ENCODE measurements around the gene TMEM209.

Gene TMEM209

DNA sequence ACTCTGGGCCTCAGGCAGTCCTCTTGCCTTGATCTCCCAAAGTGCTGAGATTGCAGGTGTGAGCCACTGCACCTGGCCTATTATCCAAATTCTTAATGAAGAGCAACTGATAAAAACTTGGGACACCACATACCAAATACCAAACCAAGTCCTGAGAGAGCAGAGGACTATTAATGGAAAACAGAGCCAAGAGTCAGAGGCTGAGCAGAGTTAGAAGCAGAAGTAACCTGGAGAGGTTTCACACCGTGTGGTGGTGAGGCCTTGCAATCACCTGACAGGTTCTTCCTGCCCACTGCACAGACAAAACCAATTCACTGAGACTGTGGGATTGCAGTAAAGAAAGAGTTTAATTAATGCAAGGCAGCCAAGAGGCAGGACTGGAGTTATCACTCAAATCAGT, 18.4 kb upstream of the TMEM209 start:
- Histone ChIP-seq H3K9ac (ENCODE audit: insufficient read length) (no peak overlapping the region), H3K9me3 (ENCODE audit: low read depth, low read length) (no peaks in the 10 kb centered on the region), H3K27ac (no peak overlapping the region), H3K4me3 (no peak overlapping the region), H3K36me3 (ENCODE audit: insufficient read depth, low read length) (no peaks in the 10 kb centered on the region)
- no peak for TF ChIP-seq FOXP2 (optimal IDR thresholded peaks at IDR 0.05; ENCODE audit: control extremely low read depth, extremely low read length, insufficient read depth)
- TF ChIP-seq EZH2 (IDR thresholded peaks at IDR 0.05), result no peak
- no peak for TF ChIP-seq POLR2AphosphoS5 (IDR thresholded peaks at IDR 0.05; ENCODE audit: borderline replicate concordance, low read depth, low read length)
- no peak for DNase-seq (ENCODE audit: low read depth, low spot score)

DNA sequence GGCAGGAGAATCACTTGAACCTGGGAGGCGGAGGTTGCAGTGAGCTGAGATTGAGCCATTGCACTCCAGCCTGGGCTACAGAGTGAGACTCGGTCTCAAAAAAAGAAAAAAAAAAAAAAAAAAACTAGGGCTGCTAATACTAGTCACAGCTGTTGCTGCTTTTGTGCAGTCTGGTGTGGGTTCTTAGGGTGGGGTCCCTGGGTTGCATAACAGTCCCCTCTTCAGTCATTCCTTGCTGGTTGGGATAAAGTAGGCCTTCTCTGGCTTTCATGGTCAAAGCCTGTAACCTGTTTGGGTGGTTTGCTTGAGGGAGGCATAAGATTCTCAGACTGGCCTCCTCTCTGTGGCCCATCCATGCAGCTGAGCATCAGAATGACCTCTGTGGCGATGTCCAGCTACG, 16.5 kb upstream of the TMEM209 start:
- Histone ChIP-seq H3K9me3 (ENCODE audit: low read depth, low read length) (no peaks in the 10 kb centered on the region), H3K27ac (no peak overlapping the region), H3K9ac (ENCODE audit: insufficient read length) (no peak overlapping the region), H3K36me3 (ENCODE audit: insufficient read depth, low read length) (no peaks in the 10 kb centered on the region), H3K4me3 (no peak overlapping the region)
- no peak for TF ChIP-seq POLR2AphosphoS5 (IDR thresholded peaks at IDR 0.05; ENCODE audit: borderline replicate concordance, low read depth, low read length)
- TF ChIP-seq EZH2 (IDR thresholded peaks at IDR 0.05), result no peak
- TF ChIP-seq FOXP2 (optimal IDR thresholded peaks at IDR 0.05; ENCODE audit: control extremely low read depth, extremely low read length, insufficient read depth), result no peak
- no peak for DNase-seq (ENCODE audit: low read depth, low spot score)

DNA sequence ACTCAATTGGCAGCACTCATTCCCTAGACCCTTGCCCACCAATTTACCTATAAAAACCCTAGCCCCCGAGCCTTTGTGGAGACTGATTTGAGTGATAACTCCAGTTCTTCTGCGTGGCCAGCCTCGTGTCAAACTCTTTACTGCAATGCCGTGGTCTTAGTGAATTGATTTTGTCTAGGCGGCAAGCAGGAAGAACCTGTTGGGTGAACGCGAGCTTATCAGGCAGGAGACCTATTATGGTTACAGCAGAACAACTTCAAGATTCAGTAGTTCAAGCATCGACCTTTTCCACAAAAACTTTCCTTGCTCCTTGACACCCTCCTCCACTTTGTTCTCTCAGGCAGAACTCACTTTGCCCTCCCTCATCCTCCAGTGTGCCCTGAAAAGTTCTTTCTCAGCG, 14.7 kb upstream of the TMEM209 start:
- H3K27ac ChIP-seq, result no peak overlapping the region
- no peaks in the 10 kb centered on the region for H3K9me3 ChIP-seq (ENCODE audit: low read depth, low read length)
- H3K36me3 ChIP-seq (ENCODE audit: insufficient read depth, low read length), result no peaks in the 10 kb centered on the region
- no peak overlapping the region for H3K4me3 ChIP-seq
- no peak overlapping the region for H3K9ac ChIP-seq (ENCODE audit: insufficient read length)
- no peak for TF ChIP-seq FOXP2 (optimal IDR thresholded peaks at IDR 0.05; ENCODE audit: control extremely low read depth, extremely low read length, insufficient read depth)
- no peak for TF ChIP-seq POLR2AphosphoS5 (IDR thresholded peaks at IDR 0.05; ENCODE audit: borderline replicate concordance, low read depth, low read length)
- no peak for TF ChIP-seq EZH2 (IDR thresholded peaks at IDR 0.05)
- no peak for DNase-seq (ENCODE audit: low read depth, low spot score)

DNA sequence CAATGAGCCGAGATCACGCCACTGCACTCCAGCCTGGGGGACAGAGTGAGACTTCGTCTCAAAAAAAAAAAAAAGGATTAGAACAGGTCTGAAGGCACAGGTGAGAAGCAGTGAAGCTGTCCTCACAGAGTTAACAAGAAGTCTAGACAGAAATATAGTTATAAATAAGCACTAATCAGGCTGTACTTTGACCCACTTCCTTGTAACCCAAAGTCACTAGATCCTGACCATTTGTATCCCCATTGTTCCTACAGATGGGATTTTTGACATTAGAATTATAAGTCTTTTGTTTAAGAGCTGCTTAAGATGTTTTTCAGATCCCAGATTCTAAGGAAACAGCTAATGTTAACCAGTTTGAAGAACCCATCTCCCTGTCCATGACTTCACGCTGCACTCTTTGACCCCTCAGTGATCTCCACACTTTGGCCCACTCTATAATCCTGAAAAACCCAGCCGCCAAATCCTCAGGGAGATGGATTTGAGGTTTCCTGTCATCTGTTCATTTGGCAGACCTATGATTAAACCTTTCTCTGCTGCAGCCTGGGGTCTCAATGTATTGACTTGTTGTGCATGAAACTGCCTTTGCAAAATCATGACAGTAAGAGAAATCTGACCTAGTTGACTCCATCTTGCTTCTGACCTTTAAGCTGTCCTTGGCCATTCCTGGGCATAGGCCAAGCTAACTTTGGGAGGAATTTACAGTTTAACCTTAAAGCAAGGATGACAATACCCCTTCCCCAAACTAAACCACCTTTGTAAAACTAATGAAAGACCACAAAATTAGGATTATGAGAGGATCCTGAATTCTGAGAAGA, 13.8 kb upstream of the TMEM209 start:
- Histone ChIP-seq H3K27ac (no peak overlapping the region), H3K36me3 (ENCODE audit: insufficient read depth, low read length) (no peaks in the 10 kb centered on the region), H3K9ac (ENCODE audit: insufficient read length) (no peak overlapping the region), H3K9me3 (ENCODE audit: low read depth, low read length) (no peaks in the 10 kb centered on the region), H3K4me3 (no peak overlapping the region)
- TF ChIP-seq FOXP2 (optimal IDR thresholded peaks at IDR 0.05; ENCODE audit: control extremely low read depth, extremely low read length, insufficient read depth), result no peak
- no peak for TF ChIP-seq EZH2 (IDR thresholded peaks at IDR 0.05)
- no peak for TF ChIP-seq POLR2AphosphoS5 (IDR thresholded peaks at IDR 0.05; ENCODE audit: borderline replicate concordance, low read depth, low read length)
- DNase-seq (ENCODE audit: low read depth, low spot score), result no peak

DNA sequence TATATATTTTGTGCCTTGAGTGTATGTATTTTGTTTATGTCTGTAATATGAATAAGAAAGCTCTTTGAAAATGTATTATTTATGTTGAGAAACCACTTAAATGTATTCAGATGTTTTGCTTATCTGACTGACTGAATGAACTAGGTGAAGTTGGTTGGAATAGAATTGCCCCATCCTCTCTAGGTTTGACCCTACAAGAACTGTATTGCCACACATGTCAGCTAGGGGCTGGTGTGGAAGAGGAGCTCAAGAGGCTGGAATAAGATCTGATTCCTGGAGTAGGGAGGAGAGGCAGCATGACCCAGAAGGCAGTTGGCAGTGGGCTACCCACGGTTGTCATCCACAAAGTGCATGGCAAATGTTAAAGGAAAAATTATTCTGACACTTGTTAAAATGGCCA, 11.5 kb upstream of the TMEM209 start:
- no peaks in the 10 kb centered on the region for H3K36me3 ChIP-seq (ENCODE audit: insufficient read depth, low read length)

DNA sequence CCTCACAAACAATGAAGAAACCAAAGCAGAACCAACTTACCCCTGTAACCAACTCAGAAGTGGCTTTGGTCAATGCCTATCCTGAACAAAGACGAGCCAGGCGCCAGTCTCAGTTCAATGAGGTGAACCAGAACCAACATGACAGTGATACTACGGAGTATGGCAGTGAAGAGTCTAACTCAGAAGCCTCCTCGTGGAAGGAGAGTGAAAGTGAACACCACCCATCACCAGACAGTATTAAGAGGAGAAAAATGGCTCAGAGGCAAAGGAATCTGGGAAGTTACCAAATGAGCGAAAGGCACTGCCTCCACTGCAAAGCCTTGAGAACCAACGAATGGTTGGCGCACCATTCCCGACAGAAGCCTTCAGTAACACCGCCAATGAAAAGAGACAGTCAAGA, 10.8 kb upstream of the TMEM209 start:
- H3K9ac ChIP-seq (ENCODE audit: insufficient read length), result no peak overlapping the region
- TF ChIP-seq FOXP2 (optimal IDR thresholded peaks at IDR 0.05; ENCODE audit: control extremely low read depth, extremely low read length, insufficient read depth), result no peak
- TF ChIP-seq POLR2AphosphoS5 (IDR thresholded peaks at IDR 0.05; ENCODE audit: borderline replicate concordance, low read depth, low read length), result no peak
- no peak for TF ChIP-seq EZH2 (IDR thresholded peaks at IDR 0.05)
- H3K4me3 ChIP-seq, result no peak overlapping the region
- no peaks in the 10 kb centered on the region for H3K36me3 ChIP-seq (ENCODE audit: insufficient read depth, low read length)
- H3K27ac ChIP-seq, result no peak overlapping the region
- no peak for DNase-seq (ENCODE audit: low read depth, low spot score)
- H3K9me3 ChIP-seq (ENCODE audit: low read depth, low read length), result no peaks in the 10 kb centered on the region

More for the DNA sequence above, 11.5 kb upstream of the TMEM209 start:
- Histone ChIP-seq H3K9ac (ENCODE audit: insufficient read length) (no peak overlapping the region), H3K27ac (no peak overlapping the region), H3K9me3 (ENCODE audit: low read depth, low read length) (no peaks in the 10 kb centered on the region), H3K4me3 (no peak overlapping the region)
- no peak for DNase-seq (ENCODE audit: low read depth, low spot score)
- TF ChIP-seq POLR2AphosphoS5 (IDR thresholded peaks at IDR 0.05; ENCODE audit: borderline replicate concordance, low read depth, low read length), result no peak
- TF ChIP-seq EZH2 (IDR thresholded peaks at IDR 0.05), result no peak
- no peak for TF ChIP-seq FOXP2 (optimal IDR thresholded peaks at IDR 0.05; ENCODE audit: control extremely low read depth, extremely low read length, insufficient read depth)

DNA sequence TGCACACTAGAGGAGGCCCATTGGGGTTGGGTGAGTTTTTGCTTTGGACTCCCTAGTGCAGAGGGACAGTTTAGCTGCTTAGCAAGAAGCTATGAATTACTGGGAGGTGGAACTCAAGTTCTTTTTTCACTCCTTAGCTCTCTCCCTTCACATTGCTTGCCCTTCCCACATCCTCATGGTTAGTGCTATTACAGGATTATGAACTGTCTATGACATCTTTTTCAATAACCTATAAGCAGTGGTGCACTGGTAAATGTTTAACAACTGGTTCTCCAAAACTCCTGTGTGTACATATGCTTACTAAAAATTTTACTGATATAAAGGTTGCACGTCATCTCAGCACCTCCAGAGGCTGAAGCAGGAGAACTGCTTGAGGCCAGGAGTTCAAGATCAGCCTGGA, 8.6 kb upstream of the TMEM209 start:
- no peak for TF ChIP-seq EZH2 (IDR thresholded peaks at IDR 0.05)
- no peak for TF ChIP-seq POLR2AphosphoS5 (IDR thresholded peaks at IDR 0.05; ENCODE audit: borderline replicate concordance, low read depth, low read length)
- no peak for TF ChIP-seq FOXP2 (optimal IDR thresholded peaks at IDR 0.05; ENCODE audit: control extremely low read depth, extremely low read length, insufficient read depth)
- DNase-seq (ENCODE audit: low read depth, low spot score), result no peak
- Histone ChIP-seq H3K36me3 (ENCODE audit: insufficient read depth, low read length) (no peaks in the 10 kb centered on the region), H3K9me3 (ENCODE audit: low read depth, low read length) (no peaks in the 10 kb centered on the region), H3K4me3 (no peak overlapping the region), H3K9ac (ENCODE audit: insufficient read length) (no peak overlapping the region), H3K27ac (no peak overlapping the region)

DNA sequence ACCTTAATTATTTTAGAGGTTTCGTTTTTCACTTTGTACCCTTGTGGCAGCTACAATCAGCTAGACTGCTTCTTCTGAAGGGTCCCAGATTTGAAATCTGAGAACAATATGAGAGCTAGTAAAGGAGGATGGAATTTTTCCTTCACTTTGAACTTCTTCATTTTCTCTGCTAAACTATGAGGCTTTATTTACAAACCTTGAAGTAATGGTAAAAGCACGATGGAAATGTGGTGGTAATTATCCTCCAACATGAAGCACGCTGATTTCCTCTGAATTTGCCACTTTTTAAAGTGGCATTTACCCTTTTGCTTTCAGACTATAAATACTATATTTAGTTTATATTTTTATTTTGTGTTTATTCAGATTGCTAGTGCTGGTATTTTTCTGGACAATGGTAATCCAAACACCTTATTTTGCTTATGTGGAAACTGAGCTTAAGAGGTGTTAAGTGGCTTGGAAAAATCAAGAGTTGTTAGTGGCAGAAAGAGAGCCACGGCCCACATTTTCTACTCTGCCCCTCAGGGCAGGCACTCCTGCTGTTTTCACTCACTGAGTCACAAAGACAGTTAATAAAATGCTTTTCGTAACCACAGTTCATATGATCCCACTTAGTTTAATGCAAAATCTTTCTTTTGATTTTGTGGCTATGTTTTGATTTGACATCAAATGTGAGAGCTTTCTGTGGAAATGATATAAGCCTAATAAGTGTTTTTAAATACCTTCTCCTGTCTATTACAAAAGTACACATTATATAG, 5.2 kb upstream of the TMEM209 start:
- no peak for TF ChIP-seq EZH2 (IDR thresholded peaks at IDR 0.05)
- peak; percentile 58; the same call in 1 of the 2 replicates for TF ChIP-seq POLR2AphosphoS5 (IDR thresholded peaks at IDR 0.05; ENCODE audit: borderline replicate concordance, low read depth, low read length)
- peak; percentile 79 for DNase-seq (ENCODE audit: low read depth, low spot score)

More for the DNA sequence above, 5.2 kb upstream of the TMEM209 start:
- peak overlapping the region; percentile 53 for H3K9ac ChIP-seq (ENCODE audit: insufficient read length)
- no peaks in the 10 kb centered on the region for H3K36me3 ChIP-seq (ENCODE audit: insufficient read depth, low read length)
- peak overlapping the region; percentile 54 for H3K4me3 ChIP-seq
- H3K27ac ChIP-seq, result peak overlapping the region; percentile 90
- no peaks in the 10 kb centered on the region for H3K9me3 ChIP-seq (ENCODE audit: low read depth, low read length)

Data from SK-N-MC (cell line).